Stimulated activated CD8-positive, alpha-beta memory T cell treated with anti-CD3 and anti-CD28 coated beads, Interleukin-2, amount 100 ng/mL, for 48 hours (primary cell): ENCODE results near the gene RB1.

Source experiments
- DNase-seq, 2 donors: peaks; one replicate each; pipeline ENCODE4 v3.0.0-alpha.2; 2020; ENCODE audit warnings: low read depth in 2 of 2

The RB1 gene

GRCh38 chr13:48493851-48494250 is 190.3 kb downstream of the RB1 start:
- DNase-seq, result no peak

GRCh38 chr13:48494874-48495273 is 191.3 kb downstream of the RB1 start:
- DNase-seq, result no peak

DNA sequence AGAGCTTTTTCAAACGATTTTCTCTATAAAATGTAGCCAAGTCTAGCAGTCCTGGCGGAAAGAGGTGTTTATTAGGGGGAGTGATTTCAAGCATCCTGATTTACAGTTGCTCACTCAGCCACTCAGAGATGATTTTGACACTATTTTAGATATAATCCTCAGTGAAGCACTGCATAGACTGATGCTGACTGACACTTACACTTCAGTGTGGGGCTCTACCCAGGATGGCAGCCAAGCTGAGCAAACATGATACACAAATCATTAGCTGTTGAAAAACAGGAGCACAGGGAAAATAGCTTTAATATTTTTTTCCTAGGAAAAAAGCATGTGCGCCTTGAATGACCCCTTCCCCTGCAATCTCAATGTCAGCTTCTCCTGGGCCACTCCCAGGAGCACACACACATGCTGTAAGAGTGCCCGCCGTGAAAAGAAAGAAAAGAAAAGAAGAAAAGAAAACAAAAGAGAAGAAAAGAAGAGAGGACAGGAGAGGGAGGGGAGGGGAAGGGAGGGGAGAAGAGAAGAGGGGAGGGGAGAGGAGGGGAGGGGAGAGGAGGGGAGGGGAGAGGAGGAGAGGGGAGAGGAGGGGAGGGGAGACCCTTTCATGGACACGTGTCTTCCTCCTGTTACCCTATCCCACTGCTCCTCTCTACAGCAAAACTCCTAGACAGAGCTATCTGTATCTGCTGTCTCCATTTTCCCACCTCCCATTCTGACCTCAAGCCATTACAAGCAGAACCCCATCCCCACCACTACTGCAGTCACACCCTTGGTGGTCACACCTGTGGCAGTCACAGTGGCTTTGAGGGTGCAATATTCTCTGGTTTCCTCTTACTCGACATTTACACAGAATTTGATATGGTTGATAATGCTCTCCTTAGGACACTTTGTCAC is 193.0 kb downstream of the RB1 start:
- no peak for DNase-seq

DNA sequence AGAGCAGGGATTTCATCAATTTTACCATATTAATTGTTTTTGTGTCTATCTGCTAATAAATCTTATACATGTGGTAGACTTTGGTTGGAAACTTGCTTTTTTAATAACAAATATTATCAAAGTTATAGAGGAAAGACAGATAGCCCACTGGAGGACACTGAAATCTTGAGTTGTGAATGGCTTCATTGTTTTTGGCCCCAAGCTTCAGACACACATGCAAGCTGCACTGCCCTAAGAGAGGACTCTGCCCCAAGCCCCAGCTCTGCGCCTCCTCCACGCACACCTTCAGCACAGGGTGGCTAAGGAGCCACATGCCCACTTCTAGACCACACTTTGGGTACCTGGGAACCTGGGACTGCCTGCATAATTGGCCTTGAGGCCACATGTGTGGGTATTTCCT is 194.1 kb downstream of the RB1 start:
- no peak for DNase-seq

DNA sequence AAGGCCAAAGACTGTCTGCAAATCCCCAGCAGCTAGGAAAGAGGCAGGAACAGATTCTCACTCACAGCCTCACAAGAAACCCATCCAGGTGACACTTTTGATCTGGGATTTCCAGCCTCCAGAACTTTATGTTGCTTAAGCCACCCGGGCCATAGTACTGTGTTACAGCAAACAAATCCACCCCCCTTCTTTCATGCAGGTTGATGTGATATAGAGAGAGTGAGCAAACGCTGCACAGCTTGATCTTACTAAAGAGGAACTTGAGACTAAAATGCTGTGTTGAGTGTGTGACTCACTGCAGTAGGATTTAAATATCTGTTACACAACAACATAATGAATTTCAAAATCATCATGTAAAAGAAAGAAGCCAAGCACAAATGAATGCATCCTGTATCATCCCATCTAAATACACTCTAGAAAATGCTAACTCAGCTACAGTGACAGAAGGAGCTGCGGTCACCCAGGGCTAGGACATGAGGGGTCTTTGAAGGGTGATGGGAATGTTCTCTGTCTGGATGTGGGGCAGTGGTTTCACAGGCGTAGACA is 197.2 kb downstream of the RB1 start:
- no peak for DNase-seq

DNA sequence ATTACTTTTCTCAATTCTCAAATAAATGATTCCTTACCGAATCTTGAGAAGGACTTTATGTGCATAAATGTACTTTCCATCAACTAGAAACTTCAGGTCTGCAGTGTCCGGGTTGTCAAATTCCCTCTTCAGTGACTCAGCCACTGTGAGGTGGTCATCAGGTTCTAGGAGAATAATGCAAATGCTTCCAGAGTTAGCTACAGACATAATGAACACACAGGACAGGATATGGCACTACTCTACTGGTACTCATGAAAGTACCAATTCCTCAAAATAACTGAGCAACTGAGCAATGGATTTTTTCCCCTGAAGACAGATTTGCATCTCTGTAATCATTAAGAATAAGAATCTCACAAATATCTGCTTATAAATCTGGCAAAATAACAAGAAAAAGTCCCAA is 198.2 kb downstream of the RB1 start:
- no peak for DNase-seq

DNA sequence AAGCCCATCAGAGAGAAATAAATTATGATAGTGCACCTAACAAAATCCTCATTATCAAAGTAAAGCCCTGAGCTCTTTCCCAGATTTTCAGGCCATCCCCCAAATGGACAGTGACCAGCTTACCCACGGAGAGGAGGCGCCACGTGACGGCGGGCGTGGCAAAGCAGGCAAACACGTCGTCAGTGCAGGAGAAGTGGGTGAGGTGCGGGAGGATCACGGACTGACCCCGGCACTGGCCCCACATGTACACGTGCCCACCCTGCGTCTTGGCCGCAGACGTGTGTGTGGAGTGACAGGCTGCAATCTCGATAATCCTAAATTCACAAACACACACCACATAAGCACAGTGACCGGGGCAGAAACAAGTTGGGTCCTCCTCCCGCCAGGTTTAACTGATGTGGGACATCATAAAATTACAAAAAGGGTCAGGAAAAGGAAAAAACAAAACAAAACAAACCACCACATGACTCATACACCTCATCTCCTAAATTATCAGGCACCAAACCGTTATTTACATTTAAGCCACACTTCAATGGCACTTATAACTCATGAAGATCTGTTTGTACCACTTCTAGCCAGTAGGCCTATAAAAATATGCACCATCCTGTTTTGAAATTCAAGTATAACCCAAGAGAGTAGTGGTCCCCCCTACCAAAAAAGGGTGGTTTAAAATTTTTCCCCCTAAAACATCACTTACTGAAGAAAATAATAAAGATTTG is 199.2 kb downstream of the RB1 start:
- DNase-seq, result no peak

GRCh38 chr13:48504606-48505005 is 201.1 kb downstream of the RB1 start:
- no peak for DNase-seq

- DNase-seq, result no peak
Measured at GRCh38 chr13:48505012-48505411, 201.5 kb downstream of the RB1 start.

DNA sequence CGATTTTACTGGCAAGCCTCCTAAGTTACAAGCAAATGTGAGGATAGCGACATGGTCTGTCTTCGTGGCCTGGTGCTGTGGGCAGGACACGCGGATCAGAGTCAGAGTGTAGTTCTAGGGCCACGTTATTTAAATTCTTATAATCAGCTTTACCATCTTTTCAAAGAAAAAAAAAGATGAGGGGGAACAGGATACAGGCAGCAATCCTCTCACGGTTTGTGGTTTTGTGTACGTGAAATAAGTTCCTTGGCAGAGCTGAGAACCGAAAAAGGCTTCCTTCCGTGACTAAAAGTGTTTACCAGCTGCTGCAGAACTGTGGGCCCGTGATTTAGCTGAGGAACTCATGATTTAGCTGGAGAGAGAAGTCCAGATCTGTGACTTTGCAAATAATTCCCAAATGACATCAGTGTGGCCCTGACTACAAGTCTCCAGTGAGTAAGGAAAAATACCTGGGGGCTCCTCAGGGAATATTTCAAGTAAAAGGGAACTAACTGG is 202.1 kb downstream of the RB1 start:
- no peak for DNase-seq

- no peak for DNase-seq
Measured at GRCh38 chr13:48506092-48506701, 202.6 kb downstream of the RB1 start.

- no peak for DNase-seq
Measured at GRCh38 chr13:48507021-48507420, 203.5 kb downstream of the RB1 start.

- no peak for DNase-seq
Measured at GRCh38 chr13:48508011-48508410, 204.5 kb downstream of the RB1 start.

- DNase-seq, result no peak
Measured at GRCh38 chr13:48510698-48511097, 207.1 kb downstream of the RB1 start.

GRCh38 chr13:48511621-48512230 is 208.2 kb downstream of the RB1 start:
- DNase-seq, result no peak

GRCh38 chr13:48514793-48515192 is 211.2 kb downstream of the RB1 start:
- no peak for DNase-seq

GRCh38 chr13:48515732-48516131 is 212.2 kb downstream of the RB1 start:
- DNase-seq, result no peak

DNA sequence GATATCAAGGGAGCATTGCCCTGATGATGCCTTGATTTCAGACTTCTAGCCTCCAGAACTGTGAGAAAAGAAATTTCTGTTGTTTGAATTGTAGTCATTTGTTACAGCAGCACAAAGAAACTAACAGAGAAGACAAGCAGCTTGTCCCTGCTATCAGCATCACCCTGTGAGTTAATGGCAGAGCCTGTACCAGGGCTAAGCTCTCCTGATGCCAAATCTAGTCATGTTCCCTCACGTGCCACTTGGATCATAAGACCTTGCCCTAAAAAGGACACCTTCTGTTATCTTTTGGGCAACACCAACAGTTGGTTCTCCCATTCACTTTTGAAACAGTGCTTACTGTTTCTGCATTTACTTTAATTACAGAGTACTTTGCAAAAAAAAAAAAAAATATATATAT is 214.5 kb downstream of the RB1 start:
- DNase-seq, result no peak

- no peak for DNase-seq
Measured at GRCh38 chr13:48526286-48526685, 222.7 kb downstream of the RB1 start.

- no peak for DNase-seq
Measured at GRCh38 chr13:48527955-48528354, 224.4 kb downstream of the RB1 start.

DNA sequence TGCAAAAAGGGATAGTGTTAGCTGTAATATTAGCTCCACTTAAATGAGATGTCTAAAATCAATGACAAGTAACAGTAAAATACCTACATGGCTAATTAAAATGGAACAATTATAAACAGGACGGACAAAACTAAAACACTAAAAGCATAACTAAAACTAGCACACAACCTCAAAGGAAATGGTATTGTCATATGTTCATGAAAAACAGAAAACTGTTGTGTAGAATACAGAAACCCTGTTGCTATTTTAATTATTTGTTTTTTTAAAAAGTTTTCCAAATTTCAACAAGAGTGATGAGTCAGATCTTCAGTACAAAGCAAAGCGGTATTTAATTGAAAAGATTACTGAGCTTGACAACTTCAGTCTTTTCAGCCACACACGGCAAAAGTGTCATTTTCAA is 225.2 kb downstream of the RB1 start:
- DNase-seq, result no peak

GRCh38 chr13:48530833-48531232 is 227.3 kb downstream of the RB1 start:
- no peak for DNase-seq
